Stimulated activated CD8-positive, alpha-beta memory T cell treated with anti-CD3 and anti-CD28 coated beads, Interleukin-7, amount 100 ng/mL, for 4 hours (primary cell): ENCODE results near the gene CEP72.

Experiments used
- DNase-seq, 2 donors: peaks; one replicate each; pipeline ENCODE4 v3.0.0-alpha.2; 2020; ENCODE audit warnings: low read depth in 2 of 2

CEP72 gene

DNA sequence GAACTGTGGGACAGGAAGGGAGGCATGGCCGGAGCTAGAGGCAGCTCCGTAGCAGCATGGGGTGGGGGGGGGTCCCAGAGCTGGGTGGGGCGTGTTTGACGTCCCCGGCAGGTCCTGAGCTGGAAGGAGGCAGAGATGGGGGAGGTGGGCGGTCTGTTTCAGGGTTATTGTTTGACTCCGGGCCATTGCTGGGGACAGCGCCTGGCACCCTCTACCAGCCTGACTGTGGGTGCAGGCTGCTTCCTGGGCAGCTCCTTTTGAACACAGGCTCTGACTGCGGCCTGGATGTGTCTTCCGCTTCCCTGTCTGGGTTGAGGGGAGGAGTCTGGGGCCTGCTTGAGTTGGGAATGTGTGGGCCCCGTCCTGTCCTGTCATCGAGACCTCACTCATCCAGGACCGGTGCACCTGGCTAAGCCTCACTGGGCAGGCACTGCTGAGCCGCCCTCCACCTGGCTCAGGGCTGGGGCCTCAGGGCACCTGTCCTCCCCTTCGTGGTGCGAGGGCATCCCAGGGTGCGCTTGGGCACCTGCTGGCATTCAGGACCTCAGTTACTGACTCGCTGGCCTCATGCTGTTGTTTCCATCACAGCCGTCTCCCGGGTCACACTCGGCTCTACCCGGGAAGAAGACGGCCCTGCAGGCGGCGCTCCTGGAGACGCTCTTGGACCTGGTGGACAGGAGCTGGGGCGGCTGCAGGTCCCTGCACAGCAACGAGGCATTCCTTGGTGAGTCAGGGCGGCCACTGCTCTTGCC is 26.5 kb downstream of the CEP72 start:
- DNase-seq = no peak

DNA sequence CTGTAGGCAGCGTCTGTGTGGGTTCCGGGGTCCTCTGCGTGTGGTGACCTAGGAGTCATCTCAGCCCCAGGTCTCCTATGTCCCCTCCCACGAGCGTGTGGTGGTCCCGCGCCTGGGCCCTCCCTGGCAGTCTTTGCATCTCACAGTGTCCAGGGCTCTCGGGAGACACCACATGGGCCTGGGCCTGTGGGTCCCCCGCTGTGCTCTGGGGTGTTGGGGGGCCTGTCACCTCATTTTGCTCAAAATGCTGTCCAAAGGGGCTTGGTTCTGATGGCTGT is 27.1 kb downstream of the CEP72 start:
- no peak for DNase-seq

DNA sequence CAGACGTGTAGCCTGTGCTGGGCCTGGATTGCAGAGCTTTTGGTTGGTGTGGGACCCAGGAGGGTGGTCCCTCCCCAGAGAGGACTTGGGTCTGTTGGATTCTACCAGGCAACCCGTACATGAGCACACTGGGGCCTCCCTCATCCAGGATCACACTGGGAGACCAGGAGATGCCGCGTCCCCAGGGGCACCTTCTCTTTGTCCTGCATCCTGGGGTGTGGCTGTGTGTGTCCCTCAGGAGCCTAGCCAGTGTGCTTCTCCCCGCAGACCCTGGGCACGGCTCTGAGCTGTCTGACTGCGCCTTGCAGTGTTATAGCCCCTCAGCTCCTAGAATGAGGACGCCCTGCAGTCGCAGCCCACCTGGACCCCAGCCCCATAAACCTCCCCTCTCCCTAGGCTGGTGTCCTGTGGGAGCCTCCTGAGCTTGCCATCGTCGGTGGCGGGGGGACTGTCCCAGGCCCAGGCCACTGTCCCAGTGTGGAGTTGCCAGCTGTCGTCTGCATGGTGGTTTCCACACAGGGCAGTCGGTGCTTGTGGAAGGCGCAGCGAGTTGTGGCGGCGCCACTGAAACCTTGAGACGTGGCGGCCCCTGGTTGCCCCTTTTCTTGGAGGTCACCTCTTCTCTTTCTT is 27.6 kb downstream of the CEP72 start:
- DNase-seq = no peak

DNA sequence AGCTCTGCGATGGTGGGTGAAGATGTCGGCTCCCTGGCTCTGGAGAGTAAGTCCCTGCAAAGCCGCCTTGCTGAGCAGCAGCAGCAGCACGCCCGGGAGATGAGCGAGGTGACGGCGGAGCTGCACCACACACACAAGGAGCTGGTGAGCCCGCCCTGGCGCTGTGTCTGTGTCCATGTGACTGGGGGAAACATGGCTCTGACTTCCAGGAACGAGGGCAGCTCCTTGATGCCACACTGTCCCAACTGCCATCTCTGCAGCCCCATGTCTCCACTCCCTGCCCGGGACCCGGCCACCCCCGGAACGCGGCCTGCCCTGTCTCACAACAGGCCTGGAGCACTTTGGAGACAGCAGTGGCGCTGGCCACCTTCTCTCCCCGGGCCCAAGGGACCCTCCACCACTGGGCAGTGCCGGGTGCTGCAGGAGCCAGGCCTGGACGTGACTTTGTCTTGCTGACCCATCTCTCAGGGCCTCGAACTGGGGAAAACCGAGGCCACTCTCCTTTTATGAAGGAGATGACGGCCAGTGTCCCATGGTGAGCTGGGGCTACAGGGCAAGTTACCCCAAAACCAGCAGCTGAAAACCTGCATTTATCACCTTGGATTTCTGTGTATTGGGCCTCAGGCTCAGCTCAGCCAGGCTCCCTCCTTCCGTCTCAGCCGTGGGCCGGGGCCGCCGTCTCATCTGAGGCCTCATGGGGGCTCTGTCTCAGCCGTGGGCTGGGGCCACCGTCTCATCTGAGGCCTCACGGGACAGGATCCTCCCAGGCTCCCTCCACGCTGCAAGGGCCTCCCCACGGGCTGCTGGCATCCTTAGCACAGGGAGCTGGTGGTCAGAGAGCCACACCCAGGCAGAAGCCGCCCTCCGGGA is 28.6 kb downstream of the CEP72 start:
- no peak for DNase-seq

DNA sequence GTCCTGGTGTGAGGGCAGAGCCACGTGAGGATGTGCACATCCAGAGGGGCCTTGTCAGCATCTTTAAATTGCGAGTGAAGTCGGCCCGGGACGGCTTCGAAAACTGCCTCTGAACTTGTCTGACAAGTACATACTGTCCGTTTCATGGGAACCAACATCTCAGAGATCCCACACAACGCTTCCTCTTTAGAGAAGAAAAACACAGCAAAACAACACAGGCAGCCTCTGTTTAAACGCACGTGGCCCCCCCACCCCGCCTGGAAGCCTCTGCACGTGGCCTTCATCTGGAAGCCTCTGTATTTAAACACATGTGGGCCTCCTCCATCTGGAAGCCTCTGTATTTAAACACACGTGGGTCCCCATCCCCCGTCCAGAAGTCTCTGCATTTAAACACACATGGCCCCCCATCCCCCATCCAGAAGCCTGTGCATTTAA is 29.2 kb downstream of the CEP72 start:
- no peak for DNase-seq

DNA sequence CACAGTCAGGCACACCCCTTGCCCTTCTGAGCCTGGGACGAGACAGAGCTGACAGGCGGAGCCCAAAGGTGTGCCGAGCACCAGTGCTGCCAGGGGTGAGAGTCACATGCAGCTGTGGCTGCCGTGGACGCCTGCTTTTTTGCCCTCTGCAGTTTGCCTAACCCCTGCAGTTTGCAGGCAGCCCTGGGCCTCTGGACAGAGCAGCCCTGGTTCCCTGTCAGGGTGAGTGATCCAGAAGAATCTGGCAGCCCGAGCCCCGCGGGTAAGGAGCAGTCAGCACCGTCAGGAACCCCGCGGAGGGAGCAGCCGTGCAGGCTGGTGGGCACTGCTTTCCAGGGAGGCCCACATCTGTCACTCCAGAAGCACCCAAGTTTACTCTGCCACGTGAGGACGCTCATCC is 30.3 kb downstream of the CEP72 start:
- no peak for DNase-seq

DNA sequence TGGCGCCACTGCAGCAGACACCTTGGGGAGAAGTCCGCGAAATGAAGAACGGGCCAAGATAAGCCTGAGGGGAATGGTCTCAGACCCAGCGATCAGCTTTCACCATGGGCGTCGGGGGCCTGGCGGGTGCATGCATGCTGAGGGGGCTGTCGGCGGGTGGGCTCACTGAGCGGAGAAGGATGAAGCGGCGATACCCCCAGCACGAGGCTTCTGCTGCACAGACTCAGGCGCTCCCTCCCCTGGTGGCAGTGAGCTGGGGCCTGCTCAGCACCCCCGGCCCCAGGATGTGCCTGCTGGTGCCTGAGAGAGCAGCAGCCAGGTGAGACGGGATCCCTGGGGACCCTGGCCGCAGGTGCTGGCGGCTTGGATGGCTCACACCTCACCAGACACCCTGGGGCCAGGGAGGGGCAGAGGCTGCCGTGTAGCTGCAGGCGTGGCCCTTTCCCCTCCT is 31.2 kb downstream of the CEP72 start:
- DNase-seq = no peak

DNA sequence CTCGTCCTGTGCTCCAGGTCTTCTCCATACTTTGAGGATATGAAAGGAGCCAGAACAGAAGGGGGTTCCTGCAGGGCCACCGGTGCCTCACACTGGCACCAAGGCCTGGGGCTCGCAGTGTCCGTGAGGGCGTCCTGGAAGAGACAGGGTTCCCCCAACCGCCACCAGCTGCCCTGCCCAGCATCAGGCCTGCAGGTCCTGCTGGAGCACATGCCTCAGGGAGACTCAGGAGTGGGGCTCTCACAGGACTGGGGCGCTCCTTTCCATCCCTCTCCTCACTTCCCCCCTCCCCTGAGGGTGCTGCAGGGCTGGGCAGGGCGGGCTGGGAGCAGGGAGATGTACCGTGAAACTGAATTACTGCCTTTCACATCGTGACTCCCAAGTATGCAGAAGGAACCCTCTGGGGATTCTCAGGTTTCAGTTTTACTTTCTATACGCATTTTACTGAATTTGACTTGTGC is 31.7 kb downstream of the CEP72 start:
- no peak for DNase-seq

DNA sequence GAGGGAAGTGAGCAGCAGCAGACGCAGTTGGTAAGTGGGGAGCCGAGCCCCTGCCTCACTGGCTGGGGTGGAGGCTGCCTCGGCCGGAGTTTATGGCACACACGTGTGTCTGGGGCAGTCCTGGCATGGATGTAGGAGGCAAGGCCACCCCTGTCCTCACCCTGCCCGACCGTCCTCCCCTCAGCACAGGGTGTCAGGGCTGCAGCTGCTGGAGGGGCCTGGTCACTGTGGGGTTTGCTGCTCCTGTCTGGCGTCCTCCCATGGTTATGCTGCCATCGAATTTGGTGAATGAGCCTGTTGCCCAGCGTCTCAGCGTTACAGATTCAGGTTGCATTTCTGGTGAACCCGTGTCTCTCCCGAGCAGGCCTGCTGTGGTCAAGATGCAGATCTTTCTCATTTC is 32.4 kb downstream of the CEP72 start:
- DNase-seq = no peak

DNA sequence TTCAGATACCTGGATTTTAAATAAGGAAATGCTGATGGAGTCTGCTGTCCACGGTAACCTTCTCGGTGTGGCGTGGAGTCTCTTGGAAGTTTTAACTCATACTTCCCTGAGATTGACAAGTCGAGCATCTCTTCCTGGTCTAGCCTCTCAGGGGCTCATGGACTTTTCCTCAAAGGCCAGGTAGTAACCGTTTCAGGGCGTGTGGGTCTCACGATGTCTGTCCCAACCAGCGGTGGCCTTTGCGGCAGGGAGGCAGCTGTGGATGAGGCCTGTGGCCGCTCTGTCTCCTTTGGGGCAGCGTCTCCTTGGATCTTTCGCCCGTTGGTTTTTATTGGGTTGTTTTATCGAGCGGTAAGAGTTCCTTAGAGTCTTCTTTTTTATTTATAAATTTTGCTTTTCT is 32.8 kb downstream of the CEP72 start:
- DNase-seq = no peak

DNA sequence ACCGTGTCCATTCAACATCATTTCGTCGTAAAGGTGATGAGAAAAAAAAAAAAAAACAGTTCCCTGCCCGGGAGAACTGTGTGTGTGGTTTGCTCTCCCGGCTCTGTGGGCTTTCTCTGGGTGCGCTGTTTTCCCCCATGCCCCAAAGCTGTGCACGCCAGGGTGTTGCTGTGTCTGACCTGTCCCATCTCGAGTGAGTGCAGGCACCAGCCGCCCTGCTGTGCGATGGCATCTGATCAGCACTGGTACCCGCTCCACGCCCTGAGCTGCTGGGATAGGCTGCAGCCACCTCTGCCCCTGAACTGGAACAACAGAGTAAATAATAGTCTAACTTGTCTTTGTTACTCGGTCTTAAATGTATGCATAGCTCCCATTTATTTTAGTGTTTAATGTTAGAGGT is 33.3 kb downstream of the CEP72 start:
- DNase-seq = no peak

DNA sequence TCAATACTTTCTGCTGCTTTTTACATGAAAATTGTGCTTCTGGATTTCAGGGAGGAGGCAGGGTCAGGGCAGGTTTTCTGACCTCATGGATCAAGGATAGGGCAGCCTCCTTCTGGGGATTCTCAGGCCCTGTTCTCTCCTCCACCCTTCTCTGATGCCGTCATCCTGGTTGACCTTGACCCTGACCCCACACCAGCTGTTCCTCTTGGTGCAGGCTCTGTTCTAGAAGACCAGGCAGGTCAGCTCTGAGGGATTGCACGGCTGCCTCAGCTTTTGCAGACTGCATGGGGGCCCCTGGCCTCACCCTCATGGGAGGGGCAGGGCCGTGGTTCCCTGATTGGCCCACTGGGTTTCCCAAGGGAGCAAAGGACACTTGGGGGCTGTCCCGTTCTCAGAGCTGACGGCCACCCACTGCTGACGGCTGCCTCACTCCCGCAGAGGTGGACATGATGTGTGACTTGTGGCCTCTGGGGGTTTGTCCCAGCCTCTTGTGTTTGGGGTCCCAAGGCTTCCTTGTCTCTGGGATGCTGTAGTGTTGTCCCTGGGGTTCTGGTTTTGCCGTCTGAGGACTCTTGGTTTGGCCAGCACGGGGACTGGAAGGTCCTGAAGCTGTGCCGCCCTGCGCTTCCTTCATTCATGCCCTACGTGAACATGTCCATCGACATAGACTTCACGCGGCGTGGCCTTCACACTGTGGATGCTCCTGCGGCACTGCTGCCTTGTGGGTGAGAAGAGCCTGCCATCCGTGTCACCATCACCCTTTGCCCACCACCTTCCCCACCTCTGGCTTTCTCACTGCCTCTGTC is 34.5 kb downstream of the CEP72 start:
- DNase-seq = no peak

DNA sequence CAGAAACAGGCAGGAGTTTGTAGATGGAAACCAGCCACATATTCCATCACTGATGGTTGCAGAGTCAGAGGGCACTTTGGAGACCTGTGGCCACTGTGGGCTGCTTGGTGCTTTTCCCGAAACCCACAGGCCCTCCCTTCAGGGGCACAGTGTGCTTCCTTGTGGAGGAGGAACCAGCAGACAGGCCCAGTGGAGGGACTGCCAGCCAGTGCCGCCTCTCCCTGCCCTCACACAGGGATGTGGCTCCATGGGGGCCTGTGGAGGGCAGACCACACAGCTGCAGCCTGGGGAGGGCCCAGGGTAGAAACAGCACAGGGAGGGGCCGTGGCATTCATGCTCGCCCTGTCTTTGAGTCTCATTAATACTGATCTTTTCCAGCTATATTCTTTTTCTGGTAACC is 35.2 kb downstream of the CEP72 start:
- no peak for DNase-seq

DNA sequence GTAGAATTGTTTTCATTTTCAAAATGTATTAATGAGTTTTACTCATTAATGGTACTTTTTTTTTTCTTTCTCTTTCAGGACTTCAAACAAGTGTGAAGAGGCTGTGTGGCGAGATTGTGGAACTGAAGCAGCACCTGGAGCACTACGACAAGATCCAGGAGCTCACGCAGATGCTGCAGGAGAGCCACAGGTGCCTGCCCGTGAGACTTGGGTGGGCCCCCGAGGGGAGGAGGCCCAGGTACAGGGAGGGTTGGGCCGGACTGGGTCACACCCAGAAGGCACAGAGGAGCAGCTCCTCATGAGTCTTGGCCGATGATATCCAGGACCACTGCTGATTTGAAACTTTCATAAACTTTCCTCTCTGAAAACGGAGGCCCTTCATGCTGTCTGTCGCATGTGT is 35.6 kb downstream of the CEP72 start:
- no peak for DNase-seq

DNA sequence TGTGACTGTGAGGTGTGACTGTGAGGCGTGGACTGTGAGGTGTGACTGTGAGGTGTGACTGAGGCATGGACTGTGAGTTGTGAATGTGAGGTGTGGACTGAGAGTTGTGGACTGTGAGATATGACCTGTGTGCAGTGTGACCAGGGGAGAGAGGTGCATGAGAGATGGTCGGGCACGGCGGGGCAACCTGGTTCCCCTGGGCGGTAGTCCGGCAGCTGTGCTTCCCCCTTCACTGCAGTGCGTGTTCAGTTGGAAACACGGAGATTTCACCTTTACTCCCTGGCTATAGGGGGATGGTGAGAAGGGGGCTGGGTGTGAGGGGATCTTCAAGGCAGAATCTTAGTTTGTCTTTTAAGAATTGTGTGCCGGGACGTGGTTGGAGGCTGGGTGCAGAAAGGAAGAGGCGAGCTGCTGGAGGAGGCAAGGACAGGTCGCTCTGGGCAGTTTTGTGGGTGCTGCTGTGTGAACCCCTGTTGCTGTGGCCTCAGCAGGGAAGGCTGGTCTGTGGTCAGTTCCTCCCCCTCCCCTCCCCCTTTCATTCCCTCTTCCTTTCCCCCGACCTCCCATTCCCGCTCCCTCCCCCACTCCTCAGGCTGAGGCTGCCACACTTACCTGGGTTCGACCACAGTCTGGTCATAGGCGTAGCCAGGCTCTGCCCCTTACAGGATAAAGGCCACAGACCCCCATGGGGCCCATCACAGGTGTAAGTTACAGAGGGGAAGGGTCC is 39.3 kb downstream of the CEP72 start:
- DNase-seq = no peak

DNA sequence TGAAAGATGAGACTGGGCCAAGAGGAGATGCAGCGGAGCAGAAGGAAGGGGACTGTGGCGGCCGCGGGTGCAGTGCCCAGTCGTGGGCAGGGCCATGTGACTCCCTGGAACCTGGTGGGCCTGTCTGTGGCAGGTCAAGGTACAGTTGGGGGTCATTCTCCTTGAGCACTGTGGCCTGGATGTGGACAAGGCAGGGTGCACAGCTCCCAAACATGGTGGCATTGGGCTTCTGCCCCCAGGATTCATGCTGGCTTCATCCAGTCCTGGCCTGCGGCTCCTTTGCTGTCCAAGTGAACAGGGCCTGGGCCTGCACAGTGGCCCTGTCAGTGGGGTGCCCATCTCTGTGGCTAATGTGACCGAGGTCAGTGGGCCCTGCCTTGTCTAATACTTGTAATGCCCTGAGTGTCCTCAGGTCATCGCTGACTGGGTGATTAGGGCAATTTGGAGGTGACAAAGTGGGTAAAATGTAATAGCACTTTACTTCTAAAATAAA is 39.9 kb downstream of the CEP72 start:
- no peak for DNase-seq

DNA sequence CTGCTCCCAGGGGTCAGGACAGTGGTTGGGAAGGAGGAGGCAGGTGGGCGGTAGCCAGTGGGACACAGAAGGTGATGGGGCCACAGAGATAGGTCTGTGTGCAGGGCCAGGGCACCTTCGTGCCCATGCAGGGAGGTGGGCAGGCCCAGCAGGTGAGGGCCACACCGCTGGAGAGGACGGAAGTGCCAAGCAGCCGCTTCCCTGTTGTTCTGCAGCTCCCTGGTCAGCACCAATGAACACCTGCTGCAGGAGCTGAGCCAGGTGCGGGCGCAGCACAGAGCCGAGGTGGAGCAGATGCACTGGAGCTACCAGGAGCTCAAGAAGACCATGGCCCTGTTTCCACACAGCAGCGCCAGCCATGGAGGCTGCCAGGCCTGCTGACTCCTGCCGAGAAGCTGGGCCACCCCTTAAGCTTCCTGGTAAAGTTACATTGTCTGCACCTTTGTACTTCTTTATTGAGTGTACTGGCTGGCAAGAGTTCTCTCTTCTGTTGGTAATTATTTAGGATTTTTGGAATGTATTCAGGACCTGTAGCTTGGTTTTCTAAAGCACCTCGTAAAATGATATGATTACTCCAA is 40.7 kb downstream of the CEP72 start:
- no peak for DNase-seq

DNA sequence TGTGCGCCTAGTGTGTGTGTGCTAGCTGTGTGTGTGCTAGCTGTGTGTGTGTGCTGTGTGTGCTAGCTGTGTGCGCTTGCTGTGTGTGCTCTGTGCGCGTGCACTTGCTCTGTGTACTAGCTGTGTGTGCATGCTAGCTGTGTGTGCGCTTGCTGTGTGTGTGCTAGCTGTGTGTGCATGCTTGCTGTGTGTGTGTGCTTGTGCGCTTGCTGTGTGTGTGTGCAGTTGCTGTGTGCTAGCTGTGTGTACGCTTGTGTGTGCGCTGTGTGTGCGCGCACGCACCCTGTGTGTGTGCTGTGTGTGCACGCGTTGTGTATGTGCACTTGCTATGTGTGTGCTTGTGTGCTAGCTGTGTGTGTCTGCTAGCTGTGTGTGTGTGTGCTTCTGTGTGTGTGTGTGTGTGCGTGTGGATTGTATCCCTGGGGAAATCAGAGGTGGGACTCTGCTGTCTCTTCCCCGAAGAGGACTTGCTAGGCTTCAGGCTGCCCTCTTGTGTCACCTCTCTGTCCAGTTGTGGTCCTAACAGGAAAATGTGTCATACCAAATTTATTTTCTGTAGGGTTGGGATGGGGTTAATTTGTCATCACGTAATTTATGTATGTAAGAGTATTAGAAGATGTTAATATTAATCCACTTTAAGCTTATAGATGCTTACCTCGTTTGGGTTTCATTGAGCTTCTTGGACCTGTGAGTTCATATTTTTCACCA is 42.1 kb downstream of the CEP72 start:
- no peak for DNase-seq

DNA sequence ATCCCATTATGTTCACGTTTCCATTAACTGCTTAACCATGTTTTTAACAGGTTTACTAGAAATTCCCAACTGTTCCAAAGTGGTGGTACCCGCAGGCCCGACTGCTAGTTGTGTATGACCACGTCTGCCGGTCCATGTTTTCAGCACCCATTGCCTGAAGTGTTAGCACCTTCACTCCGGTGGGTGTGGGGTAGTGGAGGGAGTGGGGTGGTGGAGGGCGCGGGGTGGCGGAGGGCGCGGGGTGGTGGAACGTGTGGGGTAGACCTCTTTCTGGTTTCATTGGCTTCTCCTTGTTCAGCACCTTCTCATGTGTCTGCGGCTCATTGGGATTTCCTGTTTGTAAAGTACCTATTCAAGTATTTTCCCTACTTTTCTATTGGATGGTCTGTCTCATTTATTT is 43.3 kb downstream of the CEP72 start:
- no peak for DNase-seq

DNA sequence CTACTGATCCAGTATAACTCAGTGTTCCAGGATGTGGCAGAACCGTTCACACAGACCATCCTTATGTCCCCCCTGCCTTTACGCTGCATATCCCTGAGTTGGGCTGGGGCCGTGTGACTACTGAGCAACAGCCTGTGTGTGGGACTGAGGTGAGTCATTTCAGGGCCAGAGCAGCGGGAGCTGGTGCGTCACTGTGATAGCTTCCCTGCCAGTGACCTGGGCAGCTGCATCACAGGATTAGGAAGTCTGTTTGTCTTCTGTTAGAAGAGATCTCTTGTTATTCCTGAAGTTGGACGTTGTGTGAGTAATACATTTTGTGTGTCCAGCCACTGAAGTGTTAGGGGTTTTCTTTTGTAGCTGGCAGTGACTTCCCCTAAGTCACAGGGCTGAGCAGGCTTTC is 45.4 kb downstream of the CEP72 start:
- no peak for DNase-seq
